Measurements from ENCODE around the gene CBX7. TPM values are rescaled to one million over a fixed set of nuclear protein-coding genes. Genes with fewer than 3 reads are reported as not detected.

The CBX7 gene
- polyA plus RNA-seq, 3 donors: 7.1 to 13.8 (median 8.1) TPM

DNA sequence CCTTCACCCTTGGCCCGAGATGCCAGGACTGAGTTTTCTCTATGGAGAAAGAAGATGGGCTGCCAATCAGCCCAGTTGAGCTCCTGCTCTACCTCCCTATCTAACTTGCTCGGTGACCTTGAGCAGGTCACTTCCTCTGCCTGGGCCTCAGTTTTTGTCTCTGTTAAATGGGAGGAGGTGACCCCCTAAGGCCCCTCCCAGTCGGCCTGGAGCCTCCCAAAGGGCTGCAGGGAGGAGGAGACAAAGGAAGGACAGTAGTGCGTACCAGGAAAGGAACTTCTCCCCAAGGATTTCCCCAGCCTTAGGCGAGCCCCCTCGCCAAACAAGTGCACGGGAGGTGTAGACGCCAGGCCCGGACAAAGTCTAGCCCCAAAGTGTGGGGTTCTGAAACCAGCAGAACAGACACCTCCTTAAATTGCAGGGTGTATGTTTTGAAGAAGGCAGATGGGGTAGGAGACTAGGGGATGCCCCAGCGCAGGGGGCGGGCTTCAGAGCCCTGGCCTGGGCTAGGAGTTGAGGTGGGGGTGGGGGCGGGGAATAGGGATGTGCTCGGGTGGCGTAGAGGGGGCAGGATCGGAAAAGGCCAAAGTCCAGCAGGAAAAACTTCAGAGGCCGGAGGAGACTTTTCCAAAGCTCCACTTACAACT lies 1.0 kb downstream of the CBX7 start:
- no peak for DNase-seq (ENCODE audit: extremely low read depth in 1 of 11, low read depth in 9 of 11, low spot score in 4 of 11)

GRCh38 chr22:39150848-39151215 lies 1.6 kb downstream of the CBX7 start:
- DNase-seq (ENCODE audit: extremely low read depth in 1 of 11, low read depth in 9 of 11, low spot score in 4 of 11): no peak

DNA sequence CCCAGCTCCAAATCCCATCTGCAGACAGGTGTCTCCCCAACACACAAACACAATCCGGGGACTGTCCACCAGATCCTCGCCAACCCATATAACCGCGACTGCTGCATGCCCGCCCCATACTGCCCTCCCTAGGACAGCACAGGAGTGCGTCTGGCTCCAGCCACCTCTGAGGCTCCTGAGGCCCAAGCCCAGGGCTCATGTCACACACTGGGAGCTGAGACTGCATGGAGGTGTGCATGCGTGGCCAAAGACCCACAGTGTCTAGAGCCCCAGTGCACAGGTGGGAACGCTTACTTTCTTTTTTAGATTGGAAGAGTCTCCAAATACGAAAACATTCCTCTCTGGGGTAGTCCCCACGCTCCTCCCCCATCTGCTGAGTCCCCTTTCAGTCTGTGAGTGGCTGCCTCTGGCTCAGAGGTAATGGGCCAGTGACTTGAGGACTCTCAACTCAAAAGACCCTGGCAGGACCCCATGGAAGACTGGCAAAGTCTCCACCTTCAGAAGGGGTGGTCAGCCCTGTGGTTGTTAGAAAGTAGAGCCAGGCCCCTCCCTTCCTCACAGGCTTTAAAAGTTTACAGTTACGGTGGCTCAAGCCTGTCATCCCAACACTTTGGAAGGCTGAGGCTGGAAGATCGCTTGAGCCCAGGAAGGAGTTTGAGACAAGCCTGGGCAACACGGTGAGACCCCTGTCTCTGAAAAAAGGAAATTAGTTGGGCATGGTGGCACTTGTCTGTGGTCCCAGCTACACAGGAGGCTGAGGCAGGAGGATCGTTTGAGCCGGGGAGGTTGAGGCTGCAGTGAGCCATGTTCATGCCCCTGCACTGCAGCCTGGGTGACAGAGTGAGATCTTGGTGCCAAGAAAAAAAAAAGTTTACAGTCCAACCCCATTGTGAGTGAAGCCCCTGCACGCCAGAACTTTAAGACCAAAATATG lies 2.3 kb downstream of the CBX7 start:
- no peak for DNase-seq (ENCODE audit: extremely low read depth in 1 of 11, low read depth in 9 of 11, low spot score in 4 of 11)

- no peak for DNase-seq (ENCODE audit: extremely low read depth in 1 of 11, low read depth in 9 of 11, low spot score in 4 of 11)
These were observed 3.5 kb downstream of the CBX7 start for GRCh38 chr22:39148727-39149535.

GRCh38 chr22:39148026-39148726 lies 4.3 kb downstream of the CBX7 start:
- no peak for DNase-seq (ENCODE audit: extremely low read depth in 1 of 11, low read depth in 9 of 11, low spot score in 4 of 11)

- no peak for DNase-seq (ENCODE audit: extremely low read depth in 1 of 11, low read depth in 9 of 11, low spot score in 4 of 11)
These were observed 5.0 kb downstream of the CBX7 start for GRCh38 chr22:39147335-39148025.

DNA sequence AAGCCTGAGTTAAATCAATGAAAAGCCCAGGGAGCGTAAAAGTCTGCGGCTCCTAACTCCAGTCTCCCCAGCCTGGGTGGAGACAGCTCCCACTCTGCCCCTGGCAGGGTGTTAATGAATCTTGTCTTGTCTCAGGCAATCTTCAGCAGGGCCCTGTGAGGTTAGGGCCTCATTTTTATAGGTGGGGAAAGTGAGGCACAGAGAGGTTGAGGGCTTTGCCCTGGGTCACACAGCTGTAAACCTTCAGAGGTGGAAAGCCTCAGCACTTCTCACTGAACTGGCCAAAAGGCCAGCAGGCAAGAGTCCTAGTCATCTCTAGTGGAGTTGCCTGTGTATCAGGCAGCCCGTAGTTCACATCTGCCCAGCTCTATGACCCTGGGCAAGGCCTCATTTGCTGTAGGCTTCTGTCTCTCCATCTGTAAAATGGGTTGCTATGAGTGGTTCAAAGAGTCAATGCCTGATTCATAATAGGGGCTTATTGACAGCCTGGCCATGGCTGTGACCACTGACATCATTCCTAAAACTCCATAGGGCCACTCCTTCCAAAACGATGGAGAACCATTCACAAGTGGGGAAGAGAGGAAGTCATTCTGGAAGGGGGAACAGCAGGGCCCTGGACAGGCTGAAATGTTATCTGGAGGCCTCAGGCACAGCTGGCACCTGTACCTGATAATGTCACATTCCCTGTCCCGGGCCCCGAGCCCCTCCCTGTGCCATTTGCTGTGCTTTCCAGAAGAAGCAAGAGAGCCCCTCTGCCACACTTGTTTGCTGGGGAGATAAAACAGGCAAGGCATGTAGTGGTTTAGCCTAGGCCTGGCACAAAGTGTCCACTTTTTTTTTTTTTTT lies 6.0 kb downstream of the CBX7 start:
- DNase-seq (ENCODE audit: extremely low read depth in 1 of 11, low read depth in 9 of 11, low spot score in 4 of 11): no peak

DNA sequence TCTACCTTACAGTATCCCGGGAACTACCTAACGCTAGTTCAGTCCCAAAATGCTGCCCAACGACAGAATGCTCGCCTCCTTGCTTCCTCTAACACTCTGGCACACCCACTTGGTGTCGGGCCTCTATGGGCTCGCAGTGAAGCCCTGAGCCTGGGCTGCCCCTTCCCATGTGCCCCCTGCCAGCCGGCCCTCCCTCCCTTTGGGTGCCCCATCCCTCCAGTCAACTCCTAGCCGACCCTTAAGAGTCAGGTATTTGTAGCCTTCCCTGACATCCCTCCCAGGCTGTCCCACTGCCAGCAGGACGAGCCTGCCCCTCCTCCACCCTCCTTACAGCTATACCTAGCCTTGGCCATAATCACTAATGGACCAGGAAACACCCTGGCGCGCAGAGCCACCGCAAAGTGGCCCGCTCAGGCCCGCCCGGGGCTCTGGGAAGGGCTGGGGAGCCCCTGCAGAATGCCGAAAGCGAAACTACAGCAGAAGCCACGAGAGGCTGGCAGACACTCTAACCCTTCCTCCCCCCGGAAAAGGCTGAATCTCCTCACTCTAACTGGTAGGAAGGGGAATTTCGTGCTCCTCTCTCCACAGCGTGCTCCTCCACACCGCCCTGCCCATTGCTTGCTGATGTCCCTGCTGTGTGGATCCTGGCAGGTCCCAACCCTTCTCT lies 8.2 kb downstream of the CBX7 start:
- DNase-seq (ENCODE audit: extremely low read depth in 1 of 11, low read depth in 9 of 11, low spot score in 4 of 11): no peak

DNA sequence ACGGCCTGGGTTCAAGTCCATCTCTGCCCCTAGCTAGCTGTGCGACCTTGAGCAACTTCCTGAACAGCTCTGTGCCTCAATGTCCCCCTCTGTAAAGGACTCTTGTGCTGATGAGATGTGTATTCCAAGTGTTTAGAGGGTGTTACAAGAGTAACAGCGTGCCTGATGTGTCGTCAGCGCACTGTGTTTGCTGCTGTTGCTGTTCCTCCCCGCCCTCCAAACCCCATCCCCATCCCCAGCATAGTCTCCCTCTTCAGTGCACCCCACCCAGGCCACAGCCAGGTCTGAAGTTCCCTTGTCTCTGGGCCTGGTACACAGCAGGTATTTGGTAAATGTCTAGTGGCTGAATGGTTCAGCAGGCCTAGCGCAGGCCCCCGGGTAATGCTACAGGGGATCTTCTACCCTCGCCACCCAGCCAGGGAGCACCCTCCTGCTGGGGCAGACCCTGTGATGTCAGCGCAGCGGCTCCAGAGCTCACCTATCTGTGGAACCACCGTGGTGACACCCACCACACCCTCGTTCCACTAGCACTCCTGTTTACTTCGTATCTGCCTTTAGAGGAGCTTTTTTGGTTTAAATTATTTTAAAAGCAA lies 10.3 kb downstream of the CBX7 start:
- DNase-seq (ENCODE audit: extremely low read depth in 1 of 11, low read depth in 9 of 11, low spot score in 4 of 11): no peak

DNA sequence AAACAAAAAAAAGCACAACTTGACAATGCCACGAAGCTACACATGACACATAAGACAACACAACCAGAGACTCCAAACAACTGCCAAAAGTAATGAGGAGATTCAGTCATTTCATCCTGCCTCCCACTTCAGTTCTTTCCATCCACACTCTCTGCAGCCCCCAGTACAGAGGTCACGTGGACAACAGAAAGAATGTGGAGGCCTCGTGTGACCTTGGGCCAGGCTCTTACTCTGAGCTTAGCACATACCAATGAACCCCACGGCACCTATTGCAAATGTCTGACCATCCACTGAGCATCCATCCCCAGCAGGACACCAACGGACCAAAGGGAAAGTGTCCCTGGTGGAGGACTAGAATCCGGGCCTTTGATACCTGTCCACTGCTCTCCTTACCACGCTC lies 12.5 kb downstream of the CBX7 start:
- DNase-seq (ENCODE audit: extremely low read depth in 1 of 11, low read depth in 9 of 11, low spot score in 4 of 11): no peak

DNA sequence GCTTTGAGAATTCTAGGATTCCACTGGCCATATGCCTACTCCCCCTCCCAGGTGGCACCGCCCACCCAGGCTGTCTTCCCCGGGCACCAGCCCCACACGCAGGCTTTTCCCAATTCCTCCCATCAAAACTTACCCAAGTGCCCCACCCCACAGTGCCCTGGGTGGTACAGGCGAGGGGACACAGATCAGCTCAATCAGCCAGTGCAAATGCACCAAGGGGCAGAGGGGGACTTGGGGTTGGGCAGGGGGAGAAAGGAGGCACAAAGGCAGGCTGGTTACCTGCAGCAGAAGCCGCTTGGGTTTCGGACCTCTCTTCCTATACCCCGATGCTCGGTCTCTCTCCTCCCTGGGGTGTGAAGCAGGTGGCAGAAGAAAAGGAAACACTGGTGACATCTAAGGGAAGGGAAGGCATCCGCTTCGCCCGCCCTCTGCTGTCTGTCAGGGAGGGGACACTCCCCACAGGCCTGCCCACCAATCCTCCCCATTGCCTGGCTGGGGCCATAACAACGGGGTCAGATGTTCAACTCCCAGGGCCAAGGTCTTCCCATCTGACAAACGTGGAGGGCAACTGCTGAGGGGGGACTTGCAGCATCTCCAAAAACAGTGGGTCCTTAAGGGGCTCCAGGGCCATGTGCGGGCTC lies 14.0 kb downstream of the CBX7 start:
- DNase-seq (ENCODE audit: extremely low read depth in 1 of 11, low read depth in 9 of 11, low spot score in 4 of 11): no peak

DNA sequence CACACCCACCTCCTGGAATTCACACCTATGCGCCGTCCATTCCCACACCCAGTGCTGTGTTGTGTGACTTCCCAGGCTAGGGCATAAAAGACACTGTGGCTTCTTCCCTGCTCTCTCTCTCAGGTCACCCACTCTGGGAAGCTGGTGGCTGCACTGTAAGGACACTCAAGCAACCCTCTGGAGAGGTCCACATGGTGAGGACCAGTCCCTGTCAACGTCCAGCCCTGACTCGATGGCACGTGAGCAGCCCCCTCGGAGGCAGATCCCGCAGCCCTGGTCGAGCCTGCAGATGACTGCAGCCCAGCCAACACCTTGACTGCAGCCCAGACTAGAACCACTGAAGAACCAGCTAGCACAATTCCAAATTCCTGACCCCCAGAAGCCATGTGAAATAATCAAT lies 16.2 kb downstream of the CBX7 start:
- DNase-seq (ENCODE audit: extremely low read depth in 1 of 11, low read depth in 9 of 11, low spot score in 4 of 11): no peak

DNA sequence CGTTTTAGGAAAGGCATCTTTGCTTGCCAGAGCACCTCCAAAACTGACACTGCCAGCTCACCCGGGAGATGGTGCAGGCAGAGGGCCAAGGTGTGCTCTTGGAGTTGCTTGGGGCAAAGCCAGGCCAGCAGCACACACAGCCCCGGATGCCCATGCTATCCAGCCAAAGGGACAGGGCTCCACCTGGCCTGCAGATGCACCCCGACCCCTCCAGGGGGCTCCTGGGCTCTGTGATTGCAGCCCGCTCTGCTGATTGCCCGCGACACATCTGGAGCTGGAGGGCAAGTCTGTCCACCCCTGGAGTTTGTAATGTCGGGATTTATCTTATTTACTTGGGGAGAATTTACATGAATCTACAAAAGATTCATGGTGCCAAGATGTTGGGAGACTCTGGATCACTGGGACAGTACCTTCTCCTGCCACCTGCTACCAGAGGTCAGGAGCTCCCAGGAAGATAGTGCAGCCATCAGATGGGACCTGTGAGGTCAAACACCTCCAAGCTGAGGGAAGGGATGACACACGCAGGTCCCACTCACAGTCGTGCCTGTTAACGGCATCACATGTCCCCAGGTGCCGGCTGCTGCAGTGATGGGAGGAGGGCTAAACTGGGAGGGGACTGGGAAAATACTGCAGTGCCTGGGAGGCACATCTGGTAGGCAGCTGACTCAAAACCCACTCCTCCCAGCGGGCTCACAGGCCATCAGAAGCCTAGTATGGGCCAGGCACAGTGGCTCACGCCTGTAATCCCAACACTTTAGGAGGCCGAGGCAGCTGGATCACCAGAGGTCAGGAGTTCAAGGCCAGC lies 17.2 kb downstream of the CBX7 start:
- peak in 1 of 11 donors; percentile 34 for DNase-seq (ENCODE audit: extremely low read depth in 1 of 11, low read depth in 9 of 11, low spot score in 4 of 11)

DNA sequence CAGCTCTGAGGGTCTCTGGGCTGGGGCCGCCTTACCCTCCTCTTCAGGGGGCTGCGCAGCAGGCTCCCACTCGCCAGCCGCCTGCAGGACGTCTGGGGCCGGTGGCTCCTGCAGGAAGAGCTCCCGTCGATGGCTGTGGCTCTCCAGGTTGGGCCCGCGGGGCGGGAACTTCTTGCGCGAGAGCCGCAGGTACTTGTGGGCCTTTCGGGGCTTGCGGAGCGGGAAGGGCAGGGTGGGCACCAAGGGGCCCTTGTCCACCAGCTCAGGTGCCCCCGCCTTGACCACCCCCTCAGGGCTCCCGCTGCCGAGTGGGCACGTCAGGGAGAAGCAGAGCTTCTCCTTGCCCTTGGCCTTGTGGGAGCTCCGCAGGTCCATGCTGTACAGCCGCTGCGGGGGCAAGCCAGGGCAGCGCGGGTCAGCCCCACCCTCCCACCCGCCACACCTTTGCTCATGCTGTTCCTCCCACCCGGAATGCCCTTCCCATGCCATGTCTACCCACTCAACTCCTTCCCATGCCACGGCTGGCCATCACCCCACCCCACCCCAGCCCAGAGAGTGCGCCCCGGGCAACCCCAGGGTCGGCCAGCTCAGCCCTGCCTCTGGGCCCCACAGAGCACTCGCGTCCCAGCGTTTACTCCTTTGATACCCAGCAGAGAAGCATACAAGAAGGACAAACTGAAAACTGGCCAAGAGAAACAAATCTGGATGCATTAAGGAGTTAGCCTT lies 18.0 kb downstream of the CBX7 start:
- no peak for DNase-seq (ENCODE audit: extremely low read depth in 1 of 11, low read depth in 9 of 11, low spot score in 4 of 11)

- DNase-seq (ENCODE audit: extremely low read depth in 1 of 11, low read depth in 9 of 11, low spot score in 4 of 11): no peak
These were observed 18.6 kb downstream of the CBX7 start for GRCh38 chr22:39133871-39134270.
